Osteoblast (primary cell): ENCODE data around the gene BCAT1. TPM values are rescaled to one million over a fixed set of nuclear protein-coding genes. Genes with fewer than 3 reads are reported as not detected.

Source experiments
- DNase-seq: peaks from one replicate; pipeline ENCODE4 v3.0.0; 2011; ENCODE audit warnings: low spot score, mixed read lengths; ENCODE audit not compliant: insufficient read length; ENCODE audit errors: missing footprints
- H2AFZ ChIP-seq: 2 replicates; pipeline ENCODE4 v1.6.0; 2011; ENCODE audit warnings: mild to moderate bottlenecking, low read length
- H3K27ac ChIP-seq: 2 replicates; pipeline ENCODE4 v1.5.1; 2011; ENCODE audit warnings: mild to moderate bottlenecking, low read depth, low read length, moderate library complexity
- H3K27me3 ChIP-seq: 2 replicates; pipeline ENCODE4 v1.6.0; 2012; ENCODE audit warnings: mild to moderate bottlenecking, control low read depth, inconsistent platforms, low read length, moderate library complexity; ENCODE audit not compliant: insufficient read depth
- H3K36me3 ChIP-seq: 2 replicates; pipeline ENCODE4 v1.5.1; 2011; ENCODE audit warnings: mild to moderate bottlenecking, low read length, control low read depth, moderate library complexity; ENCODE audit not compliant: insufficient read depth
- H3K4me1 ChIP-seq: 2 replicates; pipeline ENCODE4 v1.5.1; 2011; ENCODE audit warnings: mild to moderate bottlenecking, low read length, control low read depth, moderate library complexity; ENCODE audit not compliant: insufficient read depth
- H3K4me2 ChIP-seq: 2 replicates; pipeline ENCODE4 v1.6.0; 2011; ENCODE audit warnings: mild to moderate bottlenecking, low read length; ENCODE audit not compliant: insufficient read depth
- H3K4me3 ChIP-seq: fragments of 200-600 bp; sonication (generic); 3 replicates; pipeline ENCODE4 v1.5.1; 2012; ENCODE audit warnings: mild to moderate bottlenecking, low read length, inconsistent platforms; ENCODE audit not compliant: insufficient read depth
- H3K79me2 ChIP-seq: 2 replicates; pipeline ENCODE4 v1.6.0; 2012; ENCODE audit warnings: mild to moderate bottlenecking, low read length, control low read depth, inconsistent platforms; ENCODE audit not compliant: insufficient read depth
- H3K9me3 ChIP-seq: 2 replicates; pipeline ENCODE4 v1.5.1; 2011; ENCODE audit warnings: low read depth, low read length, control low read depth
- H4K20me1 ChIP-seq: 2 replicates; pipeline ENCODE4 v1.6.0; 2012; ENCODE audit warnings: mild to moderate bottlenecking, low read length, control low read depth; ENCODE audit not compliant: insufficient read depth
- total RNA-seq: library from RNA; depleted of rRNA; stranded (reverse); fragments of >200 nt; gene quantifications from 2 replicates; pipeline ENCODE4 v1.2.3, GENCODE V29; 2012
- TF ChIP-seq, protein P1 (sequence below): IDR thresholded peaks from 2 replicates; pipeline ENCODE4 v1.5.1; 2011; ENCODE audit warnings: mild to moderate bottlenecking, low read depth, low read length, moderate library complexity; ENCODE audit errors: extremely low read depth

Gene BCAT1
- total RNA-seq, 1 donor: 273 TPM

GRCh38 chr12:24972078-24972477 is 23.2 kb upstream of the BCAT1 start:
- Histone ChIP-seq H3K36me3 (no peaks in the 10 kb centered on the region), H4K20me1 (no peaks in the 10 kb centered on the region), H3K27me3 (no peaks in the 10 kb centered on the region)

GRCh38 chr12:24970177-24970576 is 21.3 kb upstream of the BCAT1 start:
- Histone ChIP-seq H2AFZ (no peak overlapping the region), H3K27ac (no peak overlapping the region), H3K36me3 (no peaks in the 10 kb centered on the region), H3K27me3 (no peaks in the 10 kb centered on the region), H3K9me3 (no peaks in the 10 kb centered on the region), H3K79me2 (no peaks in the 10 kb centered on the region), H3K4me1 (no peaks in the 10 kb centered on the region), H3K4me3 (no peak overlapping the region), H3K4me2 (no peak overlapping the region), H4K20me1 (no peaks in the 10 kb centered on the region)
- DNase-seq: no peak
- TF ChIP-seq, protein P1, sequence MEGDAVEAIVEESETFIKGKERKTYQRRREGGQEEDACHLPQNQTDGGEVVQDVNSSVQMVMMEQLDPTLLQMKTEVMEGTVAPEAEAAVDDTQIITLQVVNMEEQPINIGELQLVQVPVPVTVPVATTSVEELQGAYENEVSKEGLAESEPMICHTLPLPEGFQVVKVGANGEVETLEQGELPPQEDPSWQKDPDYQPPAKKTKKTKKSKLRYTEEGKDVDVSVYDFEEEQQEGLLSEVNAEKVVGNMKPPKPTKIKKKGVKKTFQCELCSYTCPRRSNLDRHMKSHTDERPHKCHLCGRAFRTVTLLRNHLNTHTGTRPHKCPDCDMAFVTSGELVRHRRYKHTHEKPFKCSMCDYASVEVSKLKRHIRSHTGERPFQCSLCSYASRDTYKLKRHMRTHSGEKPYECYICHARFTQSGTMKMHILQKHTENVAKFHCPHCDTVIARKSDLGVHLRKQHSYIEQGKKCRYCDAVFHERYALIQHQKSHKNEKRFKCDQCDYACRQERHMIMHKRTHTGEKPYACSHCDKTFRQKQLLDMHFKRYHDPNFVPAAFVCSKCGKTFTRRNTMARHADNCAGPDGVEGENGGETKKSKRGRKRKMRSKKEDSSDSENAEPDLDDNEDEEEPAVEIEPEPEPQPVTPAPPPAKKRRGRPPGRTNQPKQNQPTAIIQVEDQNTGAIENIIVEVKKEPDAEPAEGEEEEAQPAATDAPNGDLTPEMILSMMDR: no peak

More at GRCh38 chr12:24972078-24972477, 23.2 kb upstream of the BCAT1 start:
- Histone ChIP-seq H3K4me1 (no peaks in the 10 kb centered on the region), H3K9me3 (no peaks in the 10 kb centered on the region), H2AFZ (no peak overlapping the region), H3K4me2 (no peak overlapping the region), H3K27ac (no peak overlapping the region), H3K79me2 (no peaks in the 10 kb centered on the region), H3K4me3 (no peak overlapping the region)
- TF ChIP-seq, protein P1: no peak
- no peak for DNase-seq

DNA sequence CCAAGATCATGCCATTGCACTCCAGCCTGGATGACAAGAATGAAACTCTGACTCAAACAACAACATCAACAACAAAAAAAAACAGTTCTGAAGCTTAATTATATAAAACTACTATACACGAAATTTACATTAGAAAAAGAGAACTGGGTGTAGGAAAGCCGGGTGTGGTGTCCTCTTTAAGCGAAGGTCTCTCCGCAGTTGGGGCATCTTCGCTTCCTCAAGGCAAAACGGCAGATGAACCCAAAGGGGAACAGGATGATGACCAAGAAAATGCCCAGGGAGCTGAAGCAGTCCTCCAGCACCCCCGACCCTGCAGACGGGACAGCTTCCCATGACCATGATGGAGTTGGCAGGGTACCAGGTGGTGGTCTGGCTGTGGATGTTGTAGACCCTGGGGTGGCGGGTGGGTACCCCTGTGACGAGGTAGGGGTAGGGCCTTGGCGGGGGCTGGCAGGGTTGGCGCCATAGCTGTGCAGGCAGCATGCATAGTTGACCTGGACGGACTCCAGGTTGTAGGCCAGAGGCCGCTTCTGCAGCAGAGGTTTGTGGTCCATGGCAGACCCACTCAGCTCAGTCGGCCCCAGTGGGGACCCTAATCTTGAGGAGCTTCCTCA is 18.2 kb upstream of the BCAT1 start:
- no peak for DNase-seq

GRCh38 chr12:24964342-24964741 is 15.4 kb upstream of the BCAT1 start:
- Histone ChIP-seq H3K4me1 (no peaks in the 10 kb centered on the region), H3K27ac (no peak overlapping the region), H3K79me2 (no peaks in the 10 kb centered on the region), H4K20me1 (no peaks in the 10 kb centered on the region), H2AFZ (no peak overlapping the region), H3K4me3 (no peak overlapping the region), H3K36me3 (no peaks in the 10 kb centered on the region), H3K4me2 (no peak overlapping the region), H3K9me3 (no peaks in the 10 kb centered on the region), H3K27me3 (no peaks in the 10 kb centered on the region)
- TF ChIP-seq, protein P1: no peak
- DNase-seq: no peak

More for the DNA sequence above, 18.2 kb upstream of the BCAT1 start:
- no peaks in the 10 kb centered on the region for H3K79me2 ChIP-seq
- no peaks in the 10 kb centered on the region for H3K9me3 ChIP-seq
- TF ChIP-seq, protein P1: no peak
- H3K27ac ChIP-seq: no peak overlapping the region
- no peaks in the 10 kb centered on the region for H3K4me1 ChIP-seq
- H4K20me1 ChIP-seq: no peaks in the 10 kb centered on the region
- H3K4me3 ChIP-seq: no peak overlapping the region
- no peak overlapping the region for H3K4me2 ChIP-seq
- H2AFZ ChIP-seq: no peak overlapping the region
- H3K36me3 ChIP-seq: no peaks in the 10 kb centered on the region
- no peaks in the 10 kb centered on the region for H3K27me3 ChIP-seq
